Activated B cell treated with CpG ODN at 0.5 μM for 24 hours (primary cell): ENCODE data around the gene MCOLN2. TPM values are rescaled to one million over a fixed set of nuclear protein-coding genes. Genes with fewer than 3 reads are reported as not detected.

Experiments
- ATAC-seq: fragments of 200-7000 bp; cut with Tn5 transposase; one replicate; pipeline ENCODE4 v1.10.0; 2021; ENCODE audit warnings: low read depth, mild to moderate bottlenecking, moderate library complexity
- CTCF ChIA-PET: fragments of 350-600 bp; sonication (Branson Sonifier 250); formaldehyde crosslinking; loops from one replicate; lab custom pipeline; 2021; ENCODE audit warnings: antibody characterized with exemption; lab: Charles Lee
- POLR2A ChIA-PET: fragments of 350-600 bp; sonication (Branson Sonifier 250); formaldehyde crosslinking; loops from one replicate; lab custom pipeline; 2021; ENCODE audit warnings: antibody characterized with exemption; lab: Charles Lee
- DNase-seq: peaks from one replicate; pipeline ENCODE4 v3.0.0; 2022
- H3K27ac Mint-ChIP-seq: one replicate; pipeline ENCODE4 v1.8.0; 2020; ENCODE audit warnings: mixed read lengths
- H3K27me3 Mint-ChIP-seq: one replicate; pipeline ENCODE4 v1.8.0; 2021; ENCODE audit warnings: mixed read lengths
- H3K36me3 Mint-ChIP-seq: one replicate; pipeline ENCODE4 v1.8.0; 2021; ENCODE audit warnings: low read depth, mixed read lengths
- H3K4me1 Mint-ChIP-seq: one replicate; pipeline ENCODE4 v1.8.0; 2021; ENCODE audit warnings: mixed read lengths
- H3K4me3 Mint-ChIP-seq: one replicate; pipeline ENCODE4 v1.8.0; 2020; ENCODE audit warnings: mild to moderate bottlenecking, mixed read lengths
- H3K9me3 Mint-ChIP-seq: one replicate; pipeline ENCODE4 v1.8.0; 2020; ENCODE audit warnings: mixed read lengths
- CTCF ChIP-seq: fragments of 200-600 bp; IDR thresholded peaks from one replicate; pipeline ENCODE4 v1.8.0; 2022; ENCODE audit warnings: antibody characterized with exemption, mild to moderate bottlenecking
- intact Hi-C: fragments of 100-400 bp; cut with micrococcal nuclease; formaldehyde crosslinking; loops from one replicate; pipeline ENCODE4 v1.15.1; 2024
- total RNA-seq: library from RNA; stranded (reverse); gene quantifications from 2 replicates; pipeline ENCODE4 v1.2.3, GENCODE V29; 2022

MCOLN2 gene
- total RNA-seq, 1 donor from 2014 or later: 80.2 TPM

- Mint-ChIP-seq H3K9me3 (no peaks in the 10 kb centered on the region), H3K36me3 (no peaks in the 10 kb centered on the region), H3K4me1 (peaks cover 8% of the 10 kb centered on the region), H3K27ac (no peak within 1 kb of the TSS), H3K27me3 (peaks cover 38% of the 10 kb centered on the region), H3K4me3 (no peak within 1 kb of the TSS)
- CTCF ChIA-PET: no interaction called here
- POLR2A ChIA-PET: no interaction called here
- TF ChIP-seq CTCF: no peak
- no peak for DNase-seq
- no peak for ATAC-seq
- intact Hi-C loops: no loop called here
These were observed 104.0 kb downstream of the MCOLN2 start, which contains the start of gene LPAR3 for GRCh38 chr1:84892705-84893618. Gene LPAR3, minus strand, starts transcription at chr1:84893206. Its CDS starts 27,086 bp downstream, at chr1:84866120.

- no peak overlapping the region for H3K4me3 Mint-ChIP-seq
- DNase-seq (no peak), ATAC-seq (no peak)
- TF ChIP-seq CTCF: no peak
- CTCF ChIA-PET: no interaction called here
- POLR2A ChIA-PET: no interaction called here
- H3K27me3 Mint-ChIP-seq: peaks cover 33% of the 10 kb centered on the region
- peaks cover 8% of the 10 kb centered on the region for H3K4me1 Mint-ChIP-seq
- no peaks in the 10 kb centered on the region for H3K9me3 Mint-ChIP-seq
- intact Hi-C loops: no loop called here
- no peaks in the 10 kb centered on the region for H3K36me3 Mint-ChIP-seq
- no peak overlapping the region for H3K27ac Mint-ChIP-seq
These were observed 106.3 kb downstream of the MCOLN2 start for GRCh38 chr1:84890566-84890965.

GRCh38 chr1:84889437-84889836 lies 107.5 kb downstream of the MCOLN2 start:
- Mint-ChIP-seq H3K27me3 (peaks cover 24% of the 10 kb centered on the region), H3K4me3 (no peak overlapping the region), H3K4me1 (peaks cover 8% of the 10 kb centered on the region), H3K36me3 (no peaks in the 10 kb centered on the region), H3K27ac (no peak overlapping the region), H3K9me3 (no peaks in the 10 kb centered on the region)
- intact Hi-C loops: no loop called here
- no peak for TF ChIP-seq CTCF
- CTCF ChIA-PET: no interaction called here
- POLR2A ChIA-PET: no interaction called here
- ATAC-seq (no peak), DNase-seq (no peak)

- DNase-seq (no peak), ATAC-seq (no peak)
- intact Hi-C loops: no loop called here
- Mint-ChIP-seq H3K36me3 (no peaks in the 10 kb centered on the region), H3K27me3 (peaks cover 17% of the 10 kb centered on the region), H3K4me3 (no peak overlapping the region), H3K9me3 (no peaks in the 10 kb centered on the region), H3K4me1 (peaks cover 6% of the 10 kb centered on the region), H3K27ac (no peak overlapping the region)
- POLR2A ChIA-PET: no interaction called here
- CTCF ChIA-PET: no interaction called here
- no peak for TF ChIP-seq CTCF
These were observed 108.2 kb downstream of the MCOLN2 start for GRCh38 chr1:84888753-84889152.

- no peak for ATAC-seq
- ChIA-PET CTCF (no interaction called here), POLR2A (no interaction called here)
- no peaks in the 10 kb centered on the region for H3K9me3 Mint-ChIP-seq
- no peak for TF ChIP-seq CTCF
- H3K27ac Mint-ChIP-seq: no peak overlapping the region
- H3K27me3 Mint-ChIP-seq: peaks cover 14% of the 10 kb centered on the region
- DNase-seq: no peak
- intact Hi-C loops: no loop called here
- H3K36me3 Mint-ChIP-seq: no peaks in the 10 kb centered on the region
- peaks cover 2% of the 10 kb centered on the region for H3K4me1 Mint-ChIP-seq
- H3K4me3 Mint-ChIP-seq: no peak overlapping the region
These were observed 109.5 kb downstream of the MCOLN2 start for GRCh38 chr1:84887261-84887934.
